SIG-M5 (cell line): ENCODE results near the gene PIK3AP1.
"Not testable (repeated sequence)": the region's sequence is repeated elsewhere in the genome, so short reads cannot be mapped to it uniquely, and the experiment has no call there.

Experiments used
- DNase-seq: peaks from one replicate; lab custom pipeline; 2025; lab: John Stamatoyannopoulos, UW

The PIK3AP1 gene

GRCh38 chr10:96724621-96725020 lies 4.3 kb upstream of the PIK3AP1 start:
- DNase-seq = no peak

GRCh38 chr10:96721207-96721572 lies 876 bp upstream of the PIK3AP1 start:
- DNase-seq = no peak

GRCh38 chr10:96719850-96720421 lies 378 bp downstream of the PIK3AP1 start:
- DNase-seq = no peak

- DNase-seq = no peak
These were observed 1.1 kb downstream of the PIK3AP1 start for GRCh38 chr10:96719200-96719599.

GRCh38 chr10:96718304-96718990 lies 1.9 kb downstream of the PIK3AP1 start:
- no peak for DNase-seq

GRCh38 chr10:96716390-96716789 lies 3.9 kb downstream of the PIK3AP1 start:
- DNase-seq = no peak

- DNase-seq = no peak
These were observed 5.5 kb downstream of the PIK3AP1 start for GRCh38 chr10:96714746-96715255.

- DNase-seq = no peak
These were observed 6.2 kb downstream of the PIK3AP1 start for GRCh38 chr10:96714031-96714590.

GRCh38 chr10:96712662-96713271 lies 7.5 kb downstream of the PIK3AP1 start:
- DNase-seq = no peak

- DNase-seq = no peak
These were observed 9.1 kb downstream of the PIK3AP1 start for GRCh38 chr10:96711048-96711728.

- DNase-seq = no peak
These were observed 10.8 kb downstream of the PIK3AP1 start for GRCh38 chr10:96709525-96709924.

- DNase-seq = no peak
These were observed 11.3 kb downstream of the PIK3AP1 start for GRCh38 chr10:96708996-96709395.

- peak; percentile 83 for DNase-seq
These were observed 11.9 kb downstream of the PIK3AP1 start for GRCh38 chr10:96708456-96708855.

- DNase-seq = no peak
These were observed 13.9 kb downstream of the PIK3AP1 start for GRCh38 chr10:96706331-96706853.

- DNase-seq = no peak
These were observed 15.2 kb downstream of the PIK3AP1 start for GRCh38 chr10:96705134-96705533.

- DNase-seq = no peak
These were observed 15.8 kb downstream of the PIK3AP1 start for GRCh38 chr10:96704563-96704962.

- no peak for DNase-seq
These were observed 17.0 kb downstream of the PIK3AP1 start for GRCh38 chr10:96703358-96703757.

- DNase-seq = no peak
These were observed 19.0 kb downstream of the PIK3AP1 start for GRCh38 chr10:96701265-96701664.

- DNase-seq = no peak
These were observed 19.8 kb downstream of the PIK3AP1 start for GRCh38 chr10:96700374-96701099.

- DNase-seq = no peak
These were observed 20.7 kb downstream of the PIK3AP1 start for GRCh38 chr10:96699613-96700012.

- DNase-seq = not testable (repeated sequence)
These were observed 22.0 kb downstream of the PIK3AP1 start for GRCh38 chr10:96698305-96698704.

GRCh38 chr10:96697438-96697837 lies 22.9 kb downstream of the PIK3AP1 start:
- DNase-seq = no peak
